NCI-H2171 (cell line): ENCODE measurements around the gene PCP4.

ENCODE experiments used
- DNase-seq: peaks from one replicate; lab custom pipeline; 2025; lab: John Stamatoyannopoulos, UW

The PCP4 gene

GRCh38 chr21:39972976-39973770, 105.9 kb downstream of the PCP4 start:
- no peak for DNase-seq

GRCh38 chr21:39976800-39977199, 109.6 kb downstream of the PCP4 start:
- DNase-seq: no peak
